ENCODE measurements around the gene APBA3. TPM values are rescaled to one million over a fixed set of nuclear protein-coding genes. Genes with fewer than 3 reads are reported as not detected.

The APBA3 gene
- total and polyA plus RNA-seq, 2 donors from 2014 or later: 17.1 to 27.5 TPM

DNA sequence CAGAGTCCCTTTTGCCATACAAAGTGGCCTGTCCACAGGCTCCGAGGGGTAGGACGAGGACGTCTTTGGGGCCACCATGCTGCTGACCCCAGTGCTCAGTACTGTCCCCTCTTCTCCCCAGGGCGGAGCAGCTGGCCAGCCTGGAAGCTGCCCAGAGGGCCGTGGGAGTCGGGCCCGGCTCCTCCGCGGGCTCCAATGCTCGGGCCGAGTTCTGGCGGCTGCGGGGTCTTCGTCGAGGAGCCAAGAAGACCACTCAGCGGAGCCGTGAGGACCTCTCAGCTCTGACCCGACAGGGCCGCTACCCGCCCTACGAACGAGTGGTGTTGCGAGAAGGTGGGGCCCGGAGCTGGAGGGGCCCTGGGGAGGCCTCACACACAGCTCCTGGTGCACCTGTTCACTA lies 21.1 kb downstream of the APBA3 start:
- Histone ChIP-seq H3K4me3 (ENCODE audit: low read length in 3 of 3) (no peak overlapping the region), H3K9me3 (ENCODE audit: control insufficient read depth in 2 of 3, insufficient read depth in 1 of 3, low read length in 3 of 3) (peaks cover 0 to 3% (median 0%) of the 10 kb centered on the region in 3 donors), H3K4me1 (ENCODE audit: control insufficient read depth in 2 of 3, insufficient read depth in 2 of 3, low read depth in 1 of 3, low read length in 3 of 3) (no peaks in the 10 kb centered on the region), H3K27me3 (ENCODE audit: control insufficient read depth, insufficient read depth, low read length) (no peaks in the 10 kb centered on the region), H3K36me3 (ENCODE audit: control insufficient read depth in 2 of 3, insufficient read depth in 3 of 3, low read length in 3 of 3) (peaks cover 0 to 16% (median 3%) of the 10 kb centered on the region in 3 donors), H3K27ac (ENCODE audit: low read depth in 2 of 2, low read length in 2 of 2) (no peak overlapping the region), H3K9ac (ENCODE audit: low read length in 3 of 3) (no peak overlapping the region)
- TF ChIP-seq, protein P1, sequence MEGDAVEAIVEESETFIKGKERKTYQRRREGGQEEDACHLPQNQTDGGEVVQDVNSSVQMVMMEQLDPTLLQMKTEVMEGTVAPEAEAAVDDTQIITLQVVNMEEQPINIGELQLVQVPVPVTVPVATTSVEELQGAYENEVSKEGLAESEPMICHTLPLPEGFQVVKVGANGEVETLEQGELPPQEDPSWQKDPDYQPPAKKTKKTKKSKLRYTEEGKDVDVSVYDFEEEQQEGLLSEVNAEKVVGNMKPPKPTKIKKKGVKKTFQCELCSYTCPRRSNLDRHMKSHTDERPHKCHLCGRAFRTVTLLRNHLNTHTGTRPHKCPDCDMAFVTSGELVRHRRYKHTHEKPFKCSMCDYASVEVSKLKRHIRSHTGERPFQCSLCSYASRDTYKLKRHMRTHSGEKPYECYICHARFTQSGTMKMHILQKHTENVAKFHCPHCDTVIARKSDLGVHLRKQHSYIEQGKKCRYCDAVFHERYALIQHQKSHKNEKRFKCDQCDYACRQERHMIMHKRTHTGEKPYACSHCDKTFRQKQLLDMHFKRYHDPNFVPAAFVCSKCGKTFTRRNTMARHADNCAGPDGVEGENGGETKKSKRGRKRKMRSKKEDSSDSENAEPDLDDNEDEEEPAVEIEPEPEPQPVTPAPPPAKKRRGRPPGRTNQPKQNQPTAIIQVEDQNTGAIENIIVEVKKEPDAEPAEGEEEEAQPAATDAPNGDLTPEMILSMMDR (IDR thresholded peaks at IDR 0.05; ENCODE audit: borderline replicate concordance, extremely low read depth, insufficient read depth): no peak
- no peak for DNase-seq
- intact Hi-C loops (cut with DNase I): no loop called here
- FAIRE-seq: no peak

DNA sequence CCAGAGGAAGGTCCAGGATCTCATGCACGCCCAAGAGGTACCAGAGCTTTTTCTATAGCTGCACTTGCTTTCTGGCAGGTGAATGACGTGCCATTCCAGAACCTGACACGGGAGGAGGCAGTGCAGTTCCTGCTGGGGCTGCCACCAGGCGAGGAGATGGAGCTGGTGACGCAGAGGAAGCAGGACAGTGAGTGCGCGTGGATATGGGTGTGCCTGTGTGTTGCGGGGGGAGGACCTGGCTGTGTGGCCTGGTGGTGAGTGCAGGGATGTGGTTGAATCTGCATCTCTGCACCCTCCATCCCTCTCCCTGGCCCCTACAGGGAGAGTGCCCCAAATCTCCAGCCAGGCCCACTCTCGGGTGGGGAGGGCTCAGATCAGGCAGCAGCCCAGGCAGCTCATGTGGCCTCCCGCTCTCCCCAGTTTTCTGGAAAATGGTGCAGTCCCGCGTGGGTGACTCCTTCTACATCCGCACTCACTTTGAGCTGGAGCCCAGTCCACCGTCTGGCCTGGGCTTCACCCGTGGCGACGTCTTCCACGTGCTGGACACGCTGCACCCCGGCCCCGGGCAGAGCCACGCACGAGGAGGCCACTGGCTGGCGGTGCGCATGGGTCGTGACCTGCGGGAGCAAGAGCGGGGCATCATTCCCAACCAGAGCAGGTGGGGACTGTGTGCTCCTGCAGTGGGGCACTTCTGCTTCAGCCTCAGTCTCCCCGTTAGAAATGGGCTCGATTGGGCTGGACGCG lies 22.8 kb downstream of the APBA3 start:
- Histone ChIP-seq H3K27ac (ENCODE audit: low read depth in 2 of 2, low read length in 2 of 2) (no peak overlapping the region), H3K9ac (ENCODE audit: low read length in 3 of 3) (no peak overlapping the region), H3K36me3 (ENCODE audit: control insufficient read depth in 2 of 3, insufficient read depth in 3 of 3, low read length in 3 of 3) (peaks cover 0 to 12% (median 3%) of the 10 kb centered on the region in 3 donors), H3K9me3 (ENCODE audit: control insufficient read depth in 2 of 3, insufficient read depth in 1 of 3, low read length in 3 of 3) (peaks cover 0 to 3% (median 0%) of the 10 kb centered on the region in 3 donors), H3K27me3 (ENCODE audit: control insufficient read depth, insufficient read depth, low read length) (no peaks in the 10 kb centered on the region), H3K4me3 (ENCODE audit: low read length in 3 of 3) (no peak overlapping the region), H3K4me1 (ENCODE audit: control insufficient read depth in 2 of 3, insufficient read depth in 2 of 3, low read depth in 1 of 3, low read length in 3 of 3) (no peaks in the 10 kb centered on the region)
- DNase-seq: no peak
- TF ChIP-seq, protein P1 (IDR thresholded peaks at IDR 0.05; ENCODE audit: borderline replicate concordance, extremely low read depth, insufficient read depth): no peak
- intact Hi-C loops (cut with DNase I): no loop called here
- no peak for FAIRE-seq

DNA sequence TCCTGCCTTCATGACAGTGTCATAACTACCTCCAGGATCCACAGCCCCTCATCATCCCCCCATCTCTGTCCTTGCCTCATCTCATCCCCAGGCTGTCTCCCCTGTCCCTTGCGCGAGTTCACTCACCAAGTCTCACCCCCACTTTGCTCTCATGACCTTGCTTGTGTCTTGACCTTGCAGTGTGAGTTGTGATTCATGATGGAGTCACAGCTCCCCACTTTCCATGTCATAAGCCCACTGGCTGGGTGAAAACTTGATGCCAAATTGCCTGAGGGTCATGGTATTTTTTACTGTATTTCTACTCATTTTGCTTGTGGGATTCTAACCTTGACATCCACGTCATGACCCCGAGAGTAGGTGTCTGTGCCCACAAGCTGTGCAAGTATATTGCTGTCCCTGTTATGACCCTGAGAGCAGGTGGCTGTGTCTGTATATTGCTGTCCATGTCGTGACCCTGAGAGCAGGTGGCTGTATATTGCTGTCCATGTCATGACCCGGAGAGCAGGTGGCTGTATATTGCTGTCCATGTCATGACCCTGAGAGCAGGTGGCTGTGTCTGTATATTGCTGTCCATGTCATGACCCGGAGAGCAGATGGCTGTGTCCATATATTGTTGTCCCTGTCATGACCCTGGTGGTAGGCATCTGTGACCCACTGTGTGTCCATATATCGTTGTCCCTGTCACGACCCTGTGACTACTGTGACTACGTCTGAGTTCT lies 23.8 kb downstream of the APBA3 start:
- H3K4me1 ChIP-seq (ENCODE audit: control insufficient read depth in 2 of 3, insufficient read depth in 2 of 3, low read depth in 1 of 3, low read length in 3 of 3): no peaks in the 10 kb centered on the region
- H3K36me3 ChIP-seq (ENCODE audit: control insufficient read depth in 2 of 3, insufficient read depth in 3 of 3, low read length in 3 of 3): peaks cover 0 to 12% (median 3%) of the 10 kb centered on the region in 3 donors
- no peak overlapping the region for H3K9ac ChIP-seq (ENCODE audit: low read length in 3 of 3)
- intact Hi-C loops (cut with DNase I): no loop called here
- TF ChIP-seq, protein P1 (IDR thresholded peaks at IDR 0.05; ENCODE audit: borderline replicate concordance, extremely low read depth, insufficient read depth): no peak
- H3K9me3 ChIP-seq (ENCODE audit: control insufficient read depth in 2 of 3, insufficient read depth in 1 of 3, low read length in 3 of 3): no peaks in the 10 kb centered on the region
- no peak for DNase-seq
- no peaks in the 10 kb centered on the region for H3K27me3 ChIP-seq (ENCODE audit: control insufficient read depth, insufficient read depth, low read length)
- no peak overlapping the region for H3K4me3 ChIP-seq (ENCODE audit: low read length in 3 of 3)
- FAIRE-seq: no peak
- H3K27ac ChIP-seq (ENCODE audit: low read depth in 2 of 2, low read length in 2 of 2): no peak overlapping the region
